Activated CD4-positive, alpha-beta T cell treated with anti-CD3 and anti-CD28 coated beads for 36 hours (primary cell): ENCODE measurements around the gene SLC35G2. TPM values are rescaled to one million over a fixed set of nuclear protein-coding genes. Genes with fewer than 3 reads are reported as not detected.

Experiments
- ATAC-seq: fragments of 200-7000 bp; cut with Tn5 transposase; one replicate; pipeline ENCODE4 v1.10.0; 2021; ENCODE audit warnings: mild to moderate bottlenecking, moderate library complexity
- CTCF ChIA-PET: fragments of 350-600 bp; sonication (Branson Sonifier 250); formaldehyde crosslinking; loops from one replicate; lab custom pipeline; 2021; ENCODE audit warnings: antibody characterized with exemption; lab: Charles Lee
- POLR2A ChIA-PET: fragments of 350-600 bp; sonication (Branson Sonifier 250); formaldehyde crosslinking; loops from one replicate; lab custom pipeline; 2021; ENCODE audit warnings: antibody characterized with exemption, inconsistent platforms; lab: Charles Lee
- DNase-seq: peaks from one replicate; pipeline ENCODE4 v3.0.0-alpha.2; 2020
- H3K27ac Mint-ChIP-seq: one replicate; pipeline ENCODE4 v1.8.0; 2021; ENCODE audit warnings: mixed read lengths
- H3K27me3 Mint-ChIP-seq: one replicate; pipeline ENCODE4 v1.8.0; 2021; ENCODE audit warnings: mixed read lengths
- H3K36me3 Mint-ChIP-seq: one replicate; pipeline ENCODE4 v1.8.0; 2021; ENCODE audit warnings: low read depth, mixed read lengths
- H3K4me1 Mint-ChIP-seq: one replicate; pipeline ENCODE4 v1.8.0; 2021; ENCODE audit warnings: mixed read lengths
- H3K4me3 Mint-ChIP-seq: one replicate; pipeline ENCODE4 v1.8.0; 2021; ENCODE audit warnings: mild to moderate bottlenecking, moderate library complexity, mixed read lengths
- H3K9me3 Mint-ChIP-seq: one replicate; pipeline ENCODE4 v1.8.0; 2021; ENCODE audit warnings: low read depth, mixed read lengths
- intact Hi-C, 2 experiments: fragments of 100-400 bp; cut with DNase I in 1 of 2; cut with micrococcal nuclease in 1 of 2; formaldehyde crosslinking; loops; one replicate each; pipeline versions ENCODE4 v1.14.2 to v1.15.1; 2022 to 2024; cut with DNase I, micrococcal nuclease
- total RNA-seq, 2 experiments: library from RNA; stranded (reverse); gene quantifications; one replicate each; pipeline ENCODE4 v1.2.3, GENCODE V29; 2021

The SLC35G2 gene
- total RNA-seq, 2 experiments from 2014 or later, result 1.7 to 2.0 TPM

GRCh38 chr3:136802481-136802996, 16.4 kb upstream of the SLC35G2 start:
- H3K4me3 Mint-ChIP-seq, result no peak overlapping the region
- H3K9me3 Mint-ChIP-seq, result no peaks in the 10 kb centered on the region
- H3K27ac Mint-ChIP-seq, result no peak overlapping the region
- ATAC-seq (no peak), DNase-seq (no peak)
- intact Hi-C loops, result no loop called here
- ChIA-PET POLR2A (no interaction called here), CTCF (interaction anchor here (0.6 kb wide), 1 partner anchor 49 kb away, joined by 4 read pairs; no protein-coding TSS in a partner anchor)
- H3K27me3 Mint-ChIP-seq, result no peaks in the 10 kb centered on the region
- no peaks in the 10 kb centered on the region for H3K36me3 Mint-ChIP-seq
- peaks cover 3% of the 10 kb centered on the region for H3K4me1 Mint-ChIP-seq

- Mint-ChIP-seq H3K36me3 (no peaks in the 10 kb centered on the region), H3K9me3 (no peaks in the 10 kb centered on the region), H3K27ac (no peak overlapping the region), H3K4me3 (no peak overlapping the region), H3K4me1 (no peaks in the 10 kb centered on the region), H3K27me3 (no peaks in the 10 kb centered on the region)
- CTCF ChIA-PET, result interaction anchor here (1.5 kb wide), 1 partner anchor 210 kb away, joined by 3 read pairs; no protein-coding TSS in a partner anchor
- intact Hi-C loops, result no loop called here
- DNase-seq, result no peak
- no peak for ATAC-seq
- POLR2A ChIA-PET, result no interaction called here
These were observed 14.8 kb upstream of the SLC35G2 start for GRCh38 chr3:136804141-136804540.

- CTCF ChIA-PET, result interaction anchor here (1.0 to 1.5 kb wide), 2 partner anchors 106 to 209 kb away, joined by 3 to 4 read pairs; no protein-coding TSS in a partner anchor
These were observed 14.1 kb upstream of the SLC35G2 start for GRCh38 chr3:136804813-136805212.

GRCh38 chr3:136805795-136806194, 13.1 kb upstream of the SLC35G2 start:
- Mint-ChIP-seq H3K9me3 (no peaks in the 10 kb centered on the region), H3K36me3 (no peaks in the 10 kb centered on the region), H3K4me3 (no peak overlapping the region), H3K27me3 (no peaks in the 10 kb centered on the region), H3K4me1 (no peaks in the 10 kb centered on the region), H3K27ac (no peak overlapping the region)
- intact Hi-C loops, result no loop called here
- ChIA-PET CTCF (interaction anchor here (0.8 kb wide), 1 partner anchor 731 kb away, joined by 3 read pairs; no protein-coding TSS in a partner anchor), POLR2A (no interaction called here)
- DNase-seq (no peak), ATAC-seq (no peak)

More at GRCh38 chr3:136804813-136805212, 14.1 kb upstream of the SLC35G2 start:
- H3K27ac Mint-ChIP-seq, result no peak overlapping the region
- ATAC-seq, result no peak
- H3K36me3 Mint-ChIP-seq, result no peaks in the 10 kb centered on the region
- POLR2A ChIA-PET, result no interaction called here
- no peaks in the 10 kb centered on the region for H3K27me3 Mint-ChIP-seq
- H3K4me1 Mint-ChIP-seq, result no peaks in the 10 kb centered on the region
- no peak for DNase-seq
- intact Hi-C loops, result no loop called here
- no peak overlapping the region for H3K4me3 Mint-ChIP-seq
- H3K9me3 Mint-ChIP-seq, result no peaks in the 10 kb centered on the region

- ATAC-seq (no peak), DNase-seq (no peak)
- Mint-ChIP-seq H3K27ac (no peak overlapping the region), H3K36me3 (no peaks in the 10 kb centered on the region), H3K9me3 (no peaks in the 10 kb centered on the region), H3K27me3 (peaks cover 2% of the 10 kb centered on the region), H3K4me3 (no peak overlapping the region), H3K4me1 (no peaks in the 10 kb centered on the region)
- ChIA-PET POLR2A (no interaction called here), CTCF (no interaction called here)
- intact Hi-C loops, result no loop called here
These were observed 7.2 kb upstream of the SLC35G2 start for GRCh38 chr3:136811701-136812100.

- ChIA-PET POLR2A (interaction anchor here (1.6 kb wide), 1 partner anchor 65 kb away, joined by 4 read pairs; the partner anchor contains the start of gene STAG1), CTCF (interaction anchor here (2.6 kb wide), 1 partner anchor 43 kb away, joined by 6 read pairs; no protein-coding TSS in a partner anchor)
- Mint-ChIP-seq H3K9me3 (peaks cover under 1% of the 10 kb centered on the region), H3K27ac (no peak overlapping the region), H3K36me3 (peaks cover 3% of the 10 kb centered on the region), H3K4me3 (no peak overlapping the region), H3K4me1 (peaks cover 19% of the 10 kb centered on the region), H3K27me3 (peaks cover 22% of the 10 kb centered on the region)
- intact Hi-C loops, result no loop called here
- DNase-seq, result no peak
- no peak for ATAC-seq
These were observed 1.5 kb upstream of the SLC35G2 start for GRCh38 chr3:136817448-136817847.

GRCh38 chr3:136818191-136818768, 646 bp upstream of the SLC35G2 start:
- intact Hi-C loops, result loop anchor here (1.0 to 2.0 kb wide), 5 partner anchors 45 to 196 kb away; partner anchors contain the start of genes STAG1 (in 2 of the 2) and NCK1 (in 1 of the 2)
- Mint-ChIP-seq H3K27me3 (peaks cover 27% of the 10 kb centered on the region), H3K9me3 (peaks cover 5% of the 10 kb centered on the region), H3K27ac (peak overlapping the region; percentile 55), H3K4me1 (peaks cover 19% of the 10 kb centered on the region), H3K4me3 (peak overlapping the region; percentile 72), H3K36me3 (peaks cover 3% of the 10 kb centered on the region)
- DNase-seq (peak; percentile 78), ATAC-seq (peak; percentile 95)
- POLR2A ChIA-PET, result interaction anchor here (1.6 kb wide), 1 partner anchor 66 kb away, joined by 4 read pairs; the partner anchor contains the start of gene STAG1
- CTCF ChIA-PET, result interaction anchor here (2.6 kb wide), 1 partner anchor 42 kb away, joined by 6 read pairs; no protein-coding TSS in a partner anchor

- Mint-ChIP-seq H3K36me3 (peaks cover 5% of the 10 kb centered on the region), H3K27me3 (peaks cover 30% of the 10 kb centered on the region), H3K4me1 (peaks cover 19% of the 10 kb centered on the region), H3K9me3 (peaks cover 7% of the 10 kb centered on the region), H3K27ac (peak overlapping the region; percentile 27), H3K4me3 (peak overlapping the region; percentile 72)
- ChIA-PET CTCF (interaction anchor here (1.4 kb wide), 1 partner anchor 195 kb away, joined by 5 read pairs; no protein-coding TSS in a partner anchor), POLR2A (interaction anchor here (1.6 kb wide), 1 partner anchor 67 kb away, joined by 4 read pairs; the partner anchor contains the start of gene STAG1)
- ATAC-seq (peak; percentile 27), DNase-seq (peak; percentile 62)
- intact Hi-C loops, result loop anchor here (1.0 to 2.0 kb wide), 3 partner anchors 43 to 67 kb away; partner anchors contain the start of genes NCK1 (in 2 of the 2) and STAG1 (in 1 of the 2)
These were observed 435 bp downstream of the SLC35G2 start for GRCh38 chr3:136819392-136819730.

GRCh38 chr3:136819731-136820679, 1.1 kb downstream of the SLC35G2 start:
- Mint-ChIP-seq H3K4me1 (peaks cover 19% of the 10 kb centered on the region), H3K36me3 (peaks cover 5% of the 10 kb centered on the region), H3K9me3 (peaks cover 7% of the 10 kb centered on the region), H3K4me3 (peak overlapping the region; percentile 72), H3K27me3 (peaks cover 30% of the 10 kb centered on the region), H3K27ac (peak overlapping the region; percentile 27)
- DNase-seq (peak; percentile 61), ATAC-seq (peak; percentile 24)
- POLR2A ChIA-PET, result no interaction called here
- intact Hi-C loops, result loop anchor here (1.0 to 2.0 kb wide), 3 partner anchors 42 to 67 kb away; partner anchors contain the start of genes NCK1 (in 2 of the 2) and STAG1 (in 1 of the 2)
- CTCF ChIA-PET, result interaction anchor here (1.4 kb wide), 1 partner anchor 194 kb away, joined by 5 read pairs; no protein-coding TSS in a partner anchor

GRCh38 chr3:136831461-136831860, 12.5 kb downstream of the SLC35G2 start:
- DNase-seq (no peak), ATAC-seq (no peak)
- Mint-ChIP-seq H3K4me1 (no peaks in the 10 kb centered on the region), H3K9me3 (peaks cover 3% of the 10 kb centered on the region), H3K4me3 (no peak overlapping the region), H3K27ac (no peak overlapping the region), H3K36me3 (no peaks in the 10 kb centered on the region), H3K27me3 (peaks cover 25% of the 10 kb centered on the region)
- POLR2A ChIA-PET, result no interaction called here
- intact Hi-C loops, result no loop called here
- CTCF ChIA-PET, result interaction anchor here (0.6 kb wide), 2 partner anchors 199 to 868 kb away, joined by 3 to 5 read pairs; no protein-coding TSS in a partner anchor
